Myometrial cell (primary cell): ENCODE measurements around the gene ZNF324B. TPM values are rescaled to one million over a fixed set of nuclear protein-coding genes. Genes with fewer than 3 reads are reported as not detected.

Experiments used
- total RNA-seq: library from RNA; depleted of rRNA; stranded (reverse); fragments of >200 nt; gene quantifications from 2 replicates; pipeline ENCODE4 v1.2.3, GENCODE V29; 2015

The ZNF324B gene
- 4.9 and 7.3 TPM in 2 replicates for total RNA-seq

GRCh38 chr19:58451358-58452101 is at the start of gene ZNF324B:
Gene ZNF324B (plus strand): TSS chr19:58451622. CDS start chr19:58453702, 2,080 bp downstream.

GRCh38 chr19:58408152-58409009 is 43.0 kb upstream of the ZNF324B start, which contains the start of gene ZNF584:
Gene ZNF584 (plus strand): TSS chr19:58408649. CDS start chr19:58409148, 499 bp downstream.

GRCh38 chr19:58439576-58440554 is 11.6 kb upstream of the ZNF324B start, which contains the start of gene ZNF132:
Gene ZNF132 (minus strand): TSS chr19:58440153. CDS start chr19:58439821, 332 bp downstream.

GRCh38 chr19:58466760-58467589 is 15.6 kb downstream of the ZNF324B start, which contains the start of gene ZNF324:
Gene ZNF324 (plus strand): TSS chr19:58467080. CDS start chr19:58469186, 2,106 bp downstream.

GRCh38 chr19:58475714-58476497 is 24.5 kb downstream of the ZNF324B start, which contains the start of gene ZNF446:
Gene ZNF446 (plus strand): TSS chr19:58476352. CDS start chr19:58477219, 867 bp downstream.

Other genes starting within 250 kb of the ZNF324B start
- 36.3 and 40.4 TPM in 2 replicates for gene ZNF544, start 222.7 kb upstream of the ZNF324B start, total RNA-seq
- 2.1 and 4.0 TPM in 2 replicates for gene ZNF8, start 172.7 kb upstream of the ZNF324B start, total RNA-seq
- gene ERVK3-1, start 146.2 kb upstream of the ZNF324B start, total RNA-seq = 27.1 and 40.8 TPM in 2 replicates
- gene ZSCAN22, start 124.6 kb upstream of the ZNF324B start, total RNA-seq = 1.2 and 3.0 TPM in 2 replicates
- gene A1BG, start 98.1 kb upstream of the ZNF324B start, total RNA-seq = 7.5 and 31.5 TPM in 2 replicates
- gene ZNF497, start 88.9 kb upstream of the ZNF324B start, total RNA-seq = not detected in 2 replicates
- gene ZNF837, start 70.6 kb upstream of the ZNF324B start, total RNA-seq = 2.1 and 4.3 TPM in 2 replicates
- 2,786 and 3,048 TPM in 2 replicates for gene RPS5, start 64.4 kb upstream of the ZNF324B start, total RNA-seq
- gene RNF225, start 56.0 kb upstream of the ZNF324B start, total RNA-seq = not detected in 2 replicates
- 7.5 and 13.3 TPM in 2 replicates for gene ZNF584, start 43.0 kb upstream of the ZNF324B start, total RNA-seq
- 0.29 and 2.7 TPM in 2 replicates for gene ZNF132, start 11.5 kb upstream of the ZNF324B start, total RNA-seq
- 9.0 and 11.0 TPM in 2 replicates for gene ZNF324, start 15.5 kb downstream of the ZNF324B start, total RNA-seq
- gene ZNF446, start 24.7 kb downstream of the ZNF324B start, total RNA-seq = 14.1 and 25.3 TPM in 2 replicates
- gene SLC27A5, start 60.4 kb downstream of the ZNF324B start, total RNA-seq = 4.3 and 9.2 TPM in 2 replicates
- gene ZBTB45, start 68.2 kb downstream of the ZNF324B start, total RNA-seq = 8.1 and 11.3 TPM in 2 replicates
- gene TRIM28, start 92.4 kb downstream of the ZNF324B start, total RNA-seq = 262 and 433 TPM in 2 replicates
- gene CHMP2A, start 103.5 kb downstream of the ZNF324B start, total RNA-seq = 110 and 117 TPM in 2 replicates
- 39.9 and 63.1 TPM in 2 replicates for gene UBE2M, start 107.0 kb downstream of the ZNF324B start, total RNA-seq
- gene MZF1, start 121.7 kb downstream of the ZNF324B start, total RNA-seq = 10.1 and 12.1 TPM in 2 replicates